Trophoblast cell (in vitro differentiated cells and primary cell): ENCODE measurements around the gene RAD51B.
A peak's percentile ranks its signal among the peaks of the same experiment; 100 is the strongest.

Source experiments
- DNase-seq, 2 donors: peaks; one replicate each; pipeline ENCODE4 v3.0.0-alpha.2; 2016
- H2AFZ ChIP-seq: 2 replicates; pipeline ENCODE4 v1.6.1; 2013; ENCODE audit warnings: low read length, moderate library complexity, mild to moderate bottlenecking; ENCODE audit not compliant: insufficient read depth, poor library complexity
- H2AK5ac ChIP-seq: 2 replicates; pipeline ENCODE4 v1.6.1; 2013; ENCODE audit warnings: mild to moderate bottlenecking, low read length
- H2BK120ac ChIP-seq: 2 replicates; pipeline ENCODE4 v1.6.1; 2013; ENCODE audit warnings: low read length, mild to moderate bottlenecking, moderate library complexity; ENCODE audit not compliant: insufficient read depth, poor library complexity
- H2BK12ac ChIP-seq: 2 replicates; pipeline ENCODE4 v1.6.1; 2013; ENCODE audit warnings: mild to moderate bottlenecking, low read length, moderate library complexity
- H2BK5ac ChIP-seq: 2 replicates; pipeline ENCODE4 v1.6.1; 2013; ENCODE audit warnings: low read length, low read depth, moderate library complexity, mild to moderate bottlenecking; ENCODE audit not compliant: poor library complexity
- H3K14ac ChIP-seq: 2 replicates; pipeline ENCODE4 v1.6.1; 2013; ENCODE audit warnings: mild to moderate bottlenecking, low read length
- H3K18ac ChIP-seq: 2 replicates; pipeline ENCODE4 v1.6.1; 2013; ENCODE audit warnings: mild to moderate bottlenecking, low read length
- H3K23ac ChIP-seq: 2 replicates; pipeline ENCODE4 v1.6.1; 2013; ENCODE audit warnings: low read length
- H3K27ac ChIP-seq: 2 replicates; pipeline ENCODE4 v1.5.1; 2013; ENCODE audit warnings: low read depth, mild to moderate bottlenecking, inconsistent platforms, low read length, moderate library complexity
- H3K27me3 ChIP-seq: 2 replicates; pipeline ENCODE4 v1.6.1; 2013; ENCODE audit warnings: inconsistent platforms, mild to moderate bottlenecking, low read length, moderate library complexity; ENCODE audit not compliant: insufficient read depth
- H3K36me3 ChIP-seq, 2 experiments: 1 replicate in 1 of 2; 2 replicates in 1 of 2; pipeline ENCODE4 v1.6.1; 2013; ENCODE audit warnings: low read length in 2 of 2, mild to moderate bottlenecking in 2 of 2, moderate library complexity in 1 of 2; ENCODE audit not compliant: insufficient read depth in 2 of 2, control insufficient read depth in 1 of 2
- H3K4ac ChIP-seq: 2 replicates; pipeline ENCODE4 v1.6.1; 2013; ENCODE audit warnings: low read depth, mild to moderate bottlenecking, low read length, moderate library complexity
- H3K4me1 ChIP-seq, 2 experiments: 1 replicate in 1 of 2; 2 replicates in 1 of 2; pipeline ENCODE4 v1.6.1; 2013; ENCODE audit warnings: low read length in 2 of 2, mild to moderate bottlenecking in 2 of 2, moderate library complexity in 1 of 2; ENCODE audit not compliant: insufficient read depth in 2 of 2, control insufficient read depth in 1 of 2
- H3K4me2 ChIP-seq: 2 replicates; pipeline ENCODE4 v1.6.1; 2013; ENCODE audit warnings: inconsistent platforms, mild to moderate bottlenecking, low read length, moderate library complexity
- H3K4me3 ChIP-seq: 2 replicates; pipeline ENCODE4 v1.5.1; 2013; ENCODE audit warnings: mild to moderate bottlenecking, low read depth, low read length, inconsistent platforms
- H3K79me1 ChIP-seq: one replicate; pipeline ENCODE4 v1.6.1; 2013; ENCODE audit warnings: low read length
- H3K79me2 ChIP-seq: 2 replicates; pipeline ENCODE4 v1.6.1; 2013; ENCODE audit warnings: low read length, mild to moderate bottlenecking; ENCODE audit not compliant: control insufficient read depth, insufficient read depth, poor library complexity
- H3K9ac ChIP-seq: 2 replicates; pipeline ENCODE4 v1.6.1; 2013; ENCODE audit warnings: mild to moderate bottlenecking, low read length
- H3K9me3 ChIP-seq: 2 replicates; pipeline ENCODE4 v1.6.1; 2013; ENCODE audit warnings: low read depth, mild to moderate bottlenecking, control low read depth, inconsistent platforms, low read length; ENCODE audit not compliant: insufficient read depth
- H4K12ac ChIP-seq: 2 replicates; pipeline ENCODE4 v1.6.1; 2013; ENCODE audit warnings: low read depth, mild to moderate bottlenecking, low read length, moderate library complexity
- H4K8ac ChIP-seq: 2 replicates; pipeline ENCODE4 v1.6.1; 2013; ENCODE audit warnings: low read depth, mild to moderate bottlenecking, low read length, moderate library complexity
- H4K91ac ChIP-seq: one replicate; pipeline ENCODE4 v1.6.1; 2013; ENCODE audit warnings: low read depth, mild to moderate bottlenecking, low read length, moderate library complexity
- WGBS: extraction: QIAGEN DNeasy Blood & Tissue Kit; methylation state at CpG from one replicate; pipeline ENCODE4 v1.1.7; 2013; ENCODE audit warnings: missing lambda C conversion rate; ENCODE audit not compliant: insufficient read length, insufficient coverage; ENCODE audit errors: extremely low coverage; 5-methylcytosine and 5-hydroxymethylcytosine counted together

RAD51B gene

GRCh38 chr14:68649476-68650189 is 830.1 kb downstream of the RAD51B start:
- Histone ChIP-seq H3K14ac (no peak overlapping the region), H3K4me1 (peaks cover 17% of the 10 kb centered on the region in 2 experiments), H2AFZ (no peak overlapping the region), H3K18ac (no peak overlapping the region), H2BK5ac (no peak overlapping the region), H3K27me3 (no peaks in the 10 kb centered on the region), H3K79me1 (peaks cover 14% of the 10 kb centered on the region), H2BK12ac (peak overlapping the region; percentile 55), H2BK120ac (no peak overlapping the region), H3K27ac (no peak overlapping the region), H4K8ac (no peak overlapping the region), H3K4me3 (no peak overlapping the region), H3K23ac (no peak overlapping the region), H2AK5ac (no peak overlapping the region), H3K4me2 (no peak overlapping the region), H3K36me3 (no peaks in the 10 kb centered on the region), H3K9ac (no peak overlapping the region), H3K79me2 (no peaks in the 10 kb centered on the region), H3K9me3 (peaks cover 1% of the 10 kb centered on the region), H4K91ac (no peak overlapping the region), H3K4ac (no peak overlapping the region), H4K12ac (no peak overlapping the region)
- WGBS, result no CpG with 5 or more reads among the region's 7 CpGs
- DNase-seq, result no peak

GRCh38 chr14:68650404-68650994 is 830.9 kb downstream of the RAD51B start:
- H3K4ac ChIP-seq, result no peak overlapping the region

GRCh38 chr14:68651075-68651474 is 831.5 kb downstream of the RAD51B start:
- Histone ChIP-seq H3K4me2 (no peak overlapping the region), H3K27me3 (no peaks in the 10 kb centered on the region), H3K9ac (no peak overlapping the region), H4K8ac (no peak overlapping the region), H4K12ac (no peak overlapping the region), H3K18ac (no peak overlapping the region), H3K9me3 (peaks cover 1% of the 10 kb centered on the region), H3K4me1 (peaks cover 28% of the 10 kb centered on the region in 2 experiments), H3K4ac (no peak overlapping the region), H2BK120ac (no peak overlapping the region), H3K36me3 (no peaks in the 10 kb centered on the region), H3K27ac (no peak overlapping the region), H2AK5ac (peak overlapping the region; percentile 38), H2AFZ (no peak overlapping the region), H3K4me3 (no peak overlapping the region), H3K79me1 (peaks cover 21% of the 10 kb centered on the region), H3K14ac (no peak overlapping the region), H4K91ac (peak overlapping the region; percentile 79), H2BK12ac (peak overlapping the region; percentile 71), H3K23ac (no peak overlapping the region), H2BK5ac (no peak overlapping the region), H3K79me2 (no peaks in the 10 kb centered on the region)
- no peak for DNase-seq
- no CpG with 5 or more reads among the region's 4 CpGs for WGBS

More at GRCh38 chr14:68650404-68650994, 830.9 kb downstream of the RAD51B start:
- Histone ChIP-seq H3K9me3 (peaks cover 1% of the 10 kb centered on the region), H3K79me2 (no peaks in the 10 kb centered on the region), H4K12ac (no peak overlapping the region), H3K4me1 (peaks cover 22 to 23% of the 10 kb centered on the region in 2 experiments), H3K4me3 (no peak overlapping the region), H3K14ac (no peak overlapping the region), H4K91ac (no peak overlapping the region), H3K27ac (no peak overlapping the region), H3K9ac (no peak overlapping the region), H2AFZ (no peak overlapping the region), H3K79me1 (peaks cover 16% of the 10 kb centered on the region), H3K18ac (no peak overlapping the region), H3K27me3 (no peaks in the 10 kb centered on the region), H2AK5ac (no peak overlapping the region), H2BK12ac (peak overlapping the region; percentile 75), H3K36me3 (no peaks in the 10 kb centered on the region), H4K8ac (no peak overlapping the region), H2BK120ac (no peak overlapping the region), H3K23ac (no peak overlapping the region), H3K4me2 (no peak overlapping the region), H2BK5ac (no peak overlapping the region)
- DNase-seq, result no peak

- H4K12ac ChIP-seq, result no peak overlapping the region
- peak overlapping the region; percentile 88 for H2BK12ac ChIP-seq
- H3K36me3 ChIP-seq, result no peaks in the 10 kb centered on the region
- no peak overlapping the region for H3K4me3 ChIP-seq
- H2BK120ac ChIP-seq, result peak overlapping the region; percentile 59
- WGBS, result 100% methylated on average over 2 of the region's 22 CpGs
- peak overlapping the region; percentile 79 for H4K91ac ChIP-seq
- peak overlapping the region; percentile 33 for H2AFZ ChIP-seq
- DNase-seq, result no peak
- H3K4me1 ChIP-seq, result peaks cover 28 to 29% of the 10 kb centered on the region in 2 experiments
- H3K27me3 ChIP-seq, result no peaks in the 10 kb centered on the region
- no peak overlapping the region for H3K9ac ChIP-seq
- no peaks in the 10 kb centered on the region for H3K79me2 ChIP-seq
- H3K4ac ChIP-seq, result peak overlapping the region; percentile 19
- peaks cover 1% of the 10 kb centered on the region for H3K9me3 ChIP-seq
- peak overlapping the region; percentile 72 for H4K8ac ChIP-seq
- H3K18ac ChIP-seq, result peak overlapping the region; percentile 26
- no peak overlapping the region for H3K4me2 ChIP-seq
- peak overlapping the region; percentile 52 for H2BK5ac ChIP-seq
- H3K27ac ChIP-seq, result peak overlapping the region; percentile 27
- peak overlapping the region; percentile 69 for H3K14ac ChIP-seq
- peaks cover 26% of the 10 kb centered on the region for H3K79me1 ChIP-seq
- H3K23ac ChIP-seq, result no peak overlapping the region
- H2AK5ac ChIP-seq, result peak overlapping the region; percentile 38
Observed at GRCh38 chr14:68651652-68652432, 832.3 kb downstream of the RAD51B start.
